ENCODE data around the gene RASSF7. TPM values are rescaled to one million over a fixed set of nuclear protein-coding genes. Genes with fewer than 3 reads are reported as not detected.
A peak's percentile ranks its signal among the peaks of the same experiment; 100 is the strongest.

The RASSF7 gene
- total RNA-seq, 2 donors from 2014 or later, result 7.3 to 20.6 TPM

GRCh38 chr11:518463-519202, 42.1 kb upstream of the RASSF7 start:
- ATAC-seq (ENCODE audit: insufficient number of reproducible peaks, low FRiP score, low read depth), result peak; percentile 100
- peak overlapping the region; percentile 53 to 87 for H3K27ac ChIP-seq

GRCh38 chr11:520428-521176, 40.2 kb upstream of the RASSF7 start:
- H3K36me3 ChIP-seq, result no peaks in the 10 kb centered on the region
- no peaks in the 10 kb centered on the region for H3K4me1 ChIP-seq (ENCODE audit: control insufficient read depth in 1 of 2, low read depth in 2 of 2)
- ATAC-seq (ENCODE audit: insufficient number of reproducible peaks, low FRiP score, low read depth) (no peak), DNase-seq (ENCODE audit: low spot score) (no peak)
- no peak for TF ChIP-seq CTCF (IDR thresholded peaks at IDR 0.05)
- H3K9me3 ChIP-seq, result no peaks in the 10 kb centered on the region
- H3K27ac ChIP-seq, result no peak overlapping the region
- H3K27me3 ChIP-seq (replicated peaks; ENCODE audit: insufficient read depth), result no peaks in the 10 kb centered on the region
- no peak overlapping the region for H3K4me3 ChIP-seq

More at GRCh38 chr11:518463-519202, 42.1 kb upstream of the RASSF7 start:
- Histone ChIP-seq H3K9me3 (no peaks in the 10 kb centered on the region), H3K36me3 (no peaks in the 10 kb centered on the region), H3K27me3 (replicated peaks; ENCODE audit: insufficient read depth) (no peaks in the 10 kb centered on the region), H3K4me1 (ENCODE audit: control insufficient read depth in 1 of 2, low read depth in 2 of 2) (no peaks in the 10 kb centered on the region), H3K4me3 (peak overlapping the region; percentile 59)
- peak; percentile 100 for TF ChIP-seq CTCF (IDR thresholded peaks at IDR 0.05)
- DNase-seq (ENCODE audit: low spot score), result peak; percentile 88

GRCh38 chr11:521177-521688, 39.5 kb upstream of the RASSF7 start:
- DNase-seq (ENCODE audit: low spot score) (no peak), ATAC-seq (ENCODE audit: insufficient number of reproducible peaks, low FRiP score, low read depth) (no peak)
- no peak overlapping the region for H3K27ac ChIP-seq
- no peak for TF ChIP-seq CTCF (IDR thresholded peaks at IDR 0.05)
- H3K9me3 ChIP-seq, result no peaks in the 10 kb centered on the region
- no peaks in the 10 kb centered on the region for H3K27me3 ChIP-seq (replicated peaks; ENCODE audit: insufficient read depth)
- H3K4me3 ChIP-seq, result no peak overlapping the region
- H3K36me3 ChIP-seq, result no peaks in the 10 kb centered on the region
- no peaks in the 10 kb centered on the region for H3K4me1 ChIP-seq (ENCODE audit: control insufficient read depth in 1 of 2, low read depth in 2 of 2)

GRCh38 chr11:526192-526591, 34.6 kb upstream of the RASSF7 start:
- no peak for DNase-seq (ENCODE audit: low spot score)
- Histone ChIP-seq H3K4me1 (ENCODE audit: control insufficient read depth in 1 of 2, low read depth in 2 of 2) (no peaks in the 10 kb centered on the region), H3K27ac (no peak overlapping the region), H3K27me3 (replicated peaks; ENCODE audit: insufficient read depth) (no peaks in the 10 kb centered on the region), H3K4me3 (no peak overlapping the region), H3K36me3 (no peaks in the 10 kb centered on the region), H3K9me3 (no peaks in the 10 kb centered on the region)
- ATAC-seq (ENCODE audit: insufficient number of reproducible peaks, low FRiP score, low read depth), result no peak
- no peak for TF ChIP-seq CTCF (IDR thresholded peaks at IDR 0.05)

- Histone ChIP-seq H3K27me3 (replicated peaks; ENCODE audit: insufficient read depth) (no peaks in the 10 kb centered on the region), H3K27ac (no peak overlapping the region), H3K36me3 (peaks cover 12% of the 10 kb centered on the region), H3K9me3 (no peaks in the 10 kb centered on the region), H3K4me1 (ENCODE audit: control insufficient read depth in 1 of 2, low read depth in 2 of 2) (no peaks in the 10 kb centered on the region), H3K4me3 (no peak overlapping the region)
- TF ChIP-seq CTCF (IDR thresholded peaks at IDR 0.05), result no peak
- no peak for ATAC-seq (ENCODE audit: insufficient number of reproducible peaks, low FRiP score, low read depth)
- DNase-seq (ENCODE audit: low spot score), result no peak
Observed at GRCh38 chr11:528166-528814, 32.5 kb upstream of the RASSF7 start.
